ENCODE data around the gene TANGO2.
"Not testable (repeated sequence)": the region's sequence is repeated elsewhere in the genome, so short reads cannot be mapped to it uniquely, and the experiment has no call there.

TANGO2 gene

GRCh38 chr22:20064545-20065262 is 43.8 kb downstream of the TANGO2 start:
- H3K27me3 ChIP-seq (ENCODE audit: insufficient read depth, low read length, poor library complexity) = no peaks in the 10 kb centered on the region
- no peak overlapping the region for H3K27ac ChIP-seq (ENCODE audit: low read length)
- H3K79me2 ChIP-seq (ENCODE audit: insufficient read depth, low read length) = no peaks in the 10 kb centered on the region
- ATAC-seq (ENCODE audit: insufficient read depth, low read depth) (no peak), DNase-seq (no peak)
- no peak overlapping the region for H3K4me3 ChIP-seq (ENCODE audit: low read depth in 1 of 2, low read length in 2 of 2)
- peaks cover 43% of the 10 kb centered on the region for H3K36me3 ChIP-seq (ENCODE audit: insufficient read depth, low read length)
- H3K4me2 ChIP-seq (ENCODE audit: insufficient read depth, low read length) = no peak overlapping the region
- H4K20me1 ChIP-seq (ENCODE audit: insufficient read depth, low read length) = no peaks in the 10 kb centered on the region
- TF ChIP-seq EZH2 (IDR thresholded peaks at IDR 0.05; ENCODE audit: borderline replicate concordance, low read depth, low read length, severe bottlenecking) = no peak
- TF ChIP-seq, protein P1, sequence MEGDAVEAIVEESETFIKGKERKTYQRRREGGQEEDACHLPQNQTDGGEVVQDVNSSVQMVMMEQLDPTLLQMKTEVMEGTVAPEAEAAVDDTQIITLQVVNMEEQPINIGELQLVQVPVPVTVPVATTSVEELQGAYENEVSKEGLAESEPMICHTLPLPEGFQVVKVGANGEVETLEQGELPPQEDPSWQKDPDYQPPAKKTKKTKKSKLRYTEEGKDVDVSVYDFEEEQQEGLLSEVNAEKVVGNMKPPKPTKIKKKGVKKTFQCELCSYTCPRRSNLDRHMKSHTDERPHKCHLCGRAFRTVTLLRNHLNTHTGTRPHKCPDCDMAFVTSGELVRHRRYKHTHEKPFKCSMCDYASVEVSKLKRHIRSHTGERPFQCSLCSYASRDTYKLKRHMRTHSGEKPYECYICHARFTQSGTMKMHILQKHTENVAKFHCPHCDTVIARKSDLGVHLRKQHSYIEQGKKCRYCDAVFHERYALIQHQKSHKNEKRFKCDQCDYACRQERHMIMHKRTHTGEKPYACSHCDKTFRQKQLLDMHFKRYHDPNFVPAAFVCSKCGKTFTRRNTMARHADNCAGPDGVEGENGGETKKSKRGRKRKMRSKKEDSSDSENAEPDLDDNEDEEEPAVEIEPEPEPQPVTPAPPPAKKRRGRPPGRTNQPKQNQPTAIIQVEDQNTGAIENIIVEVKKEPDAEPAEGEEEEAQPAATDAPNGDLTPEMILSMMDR (IDR thresholded peaks at IDR 0.05; ENCODE audit: borderline replicate concordance, extremely low read depth, low read length, poor library complexity, severe bottlenecking) = no peak
- H3K9me3 ChIP-seq (ENCODE audit: insufficient read depth, low read length, severe bottlenecking) = no peaks in the 10 kb centered on the region
- no peak overlapping the region for H2AFZ ChIP-seq (ENCODE audit: low read depth, low read length)
- H3K9ac ChIP-seq (ENCODE audit: low read depth, low read length) = no peak overlapping the region
- H3K4me1 ChIP-seq (ENCODE audit: insufficient read depth, low read length) = no peaks in the 10 kb centered on the region

DNA sequence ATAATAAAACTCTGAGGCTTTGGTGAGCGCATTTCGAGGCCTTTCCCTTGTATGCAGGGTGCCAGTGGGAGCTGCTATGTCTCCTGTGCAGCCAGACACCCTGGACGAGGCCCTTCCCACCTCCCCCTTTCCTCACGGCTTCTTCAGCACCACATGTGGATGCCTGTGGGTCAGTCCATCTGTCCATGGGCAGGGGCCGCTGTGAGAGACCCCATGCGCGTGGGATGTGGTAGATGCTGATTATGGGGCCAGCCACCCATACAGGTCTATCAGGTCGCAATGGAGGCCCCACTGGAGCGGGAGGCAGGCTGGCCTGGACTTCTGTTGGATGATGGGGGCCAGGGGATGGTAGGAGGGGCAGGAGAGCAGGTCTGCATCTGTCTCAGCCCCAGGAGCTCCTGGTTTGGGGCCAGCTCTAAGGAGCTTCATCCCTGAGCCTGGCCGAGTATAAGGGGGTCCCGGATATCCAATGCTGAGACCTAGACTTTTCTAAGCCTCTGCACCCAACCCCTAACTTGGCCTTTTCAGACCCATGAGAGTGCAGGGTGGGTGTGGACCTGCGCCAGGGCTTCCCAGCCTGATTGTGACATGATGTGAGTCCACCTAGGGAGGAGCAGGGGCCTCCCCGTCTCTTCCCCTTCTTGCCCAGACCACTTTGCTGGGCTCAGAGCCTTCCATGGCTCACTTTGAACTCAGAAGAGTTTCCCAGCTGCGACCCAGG is 45.1 kb downstream of the TANGO2 start:
- no peak overlapping the region for H2AFZ ChIP-seq (ENCODE audit: low read depth, low read length)
- DNase-seq (no peak), ATAC-seq (ENCODE audit: insufficient read depth, low read depth) (no peak)
- no peaks in the 10 kb centered on the region for H3K9me3 ChIP-seq (ENCODE audit: insufficient read depth, low read length, severe bottlenecking)
- no peak overlapping the region for H3K27ac ChIP-seq (ENCODE audit: low read length)
- peaks cover 39% of the 10 kb centered on the region for H3K36me3 ChIP-seq (ENCODE audit: insufficient read depth, low read length)
- H3K4me1 ChIP-seq (ENCODE audit: insufficient read depth, low read length) = no peaks in the 10 kb centered on the region
- no peaks in the 10 kb centered on the region for H3K79me2 ChIP-seq (ENCODE audit: insufficient read depth, low read length)
- no peak overlapping the region for H3K9ac ChIP-seq (ENCODE audit: low read depth, low read length)
- no peak overlapping the region for H3K4me3 ChIP-seq (ENCODE audit: low read depth in 1 of 2, low read length in 2 of 2)
- H3K4me2 ChIP-seq (ENCODE audit: insufficient read depth, low read length) = no peak overlapping the region
- TF ChIP-seq EZH2 (IDR thresholded peaks at IDR 0.05; ENCODE audit: borderline replicate concordance, low read depth, low read length, severe bottlenecking) = no peak
- TF ChIP-seq, protein P1 (IDR thresholded peaks at IDR 0.05; ENCODE audit: borderline replicate concordance, extremely low read depth, low read length, poor library complexity, severe bottlenecking) = no peak
- no peaks in the 10 kb centered on the region for H3K27me3 ChIP-seq (ENCODE audit: insufficient read depth, low read length, poor library complexity)
- no peaks in the 10 kb centered on the region for H4K20me1 ChIP-seq (ENCODE audit: insufficient read depth, low read length)

- no peak for ATAC-seq (ENCODE audit: insufficient read depth, low read depth)
- Histone ChIP-seq H3K4me2 (ENCODE audit: insufficient read depth, low read length) (no peak overlapping the region), H3K36me3 (ENCODE audit: insufficient read depth, low read length) (peaks cover 31% of the 10 kb centered on the region), H3K9me3 (ENCODE audit: insufficient read depth, low read length, severe bottlenecking) (no peaks in the 10 kb centered on the region), H3K27me3 (ENCODE audit: insufficient read depth, low read length, poor library complexity) (no peaks in the 10 kb centered on the region), H3K4me3 (ENCODE audit: low read depth in 1 of 2, low read length in 2 of 2) (no peak overlapping the region), H3K27ac (ENCODE audit: low read length) (no peak overlapping the region), H3K79me2 (ENCODE audit: insufficient read depth, low read length) (no peaks in the 10 kb centered on the region), H3K4me1 (ENCODE audit: insufficient read depth, low read length) (no peaks in the 10 kb centered on the region), H2AFZ (ENCODE audit: low read depth, low read length) (no peak overlapping the region), H4K20me1 (ENCODE audit: insufficient read depth, low read length) (no peaks in the 10 kb centered on the region), H3K9ac (ENCODE audit: low read depth, low read length) (no peak overlapping the region)
- DNase-seq = no peak
- TF ChIP-seq, protein P1 (IDR thresholded peaks at IDR 0.05; ENCODE audit: borderline replicate concordance, extremely low read depth, low read length, poor library complexity, severe bottlenecking) = no peak
- TF ChIP-seq EZH2 (IDR thresholded peaks at IDR 0.05; ENCODE audit: borderline replicate concordance, low read depth, low read length, severe bottlenecking) = no peak
These were observed 45.9 kb downstream of the TANGO2 start for GRCh38 chr22:20066617-20067383.

- not testable (repeated sequence) for ATAC-seq (ENCODE audit: insufficient read depth, low read depth); DNase-seq; H3K4me1 ChIP-seq (ENCODE audit: insufficient read depth, low read length)
These were observed 46.4 kb downstream of the TANGO2 start for GRCh38 chr22:20067384-20067682.

More at GRCh38 chr22:20067384-20067682, 46.4 kb downstream of the TANGO2 start:
- H4K20me1 ChIP-seq (ENCODE audit: insufficient read depth, low read length); H3K27me3 ChIP-seq (ENCODE audit: insufficient read depth, low read length, poor library complexity); H3K9me3 ChIP-seq (ENCODE audit: insufficient read depth, low read length, severe bottlenecking); H3K9ac ChIP-seq (ENCODE audit: low read depth, low read length); H3K27ac ChIP-seq (ENCODE audit: low read length); H3K79me2 ChIP-seq (ENCODE audit: insufficient read depth, low read length); H3K4me2 ChIP-seq (ENCODE audit: insufficient read depth, low read length); H3K4me3 ChIP-seq (ENCODE audit: low read depth in 1 of 2, low read length in 2 of 2); H2AFZ ChIP-seq (ENCODE audit: low read depth, low read length): not testable (repeated sequence)
- peaks cover 26% of the 10 kb centered on the region for H3K36me3 ChIP-seq (ENCODE audit: insufficient read depth, low read length)
